ENCODE results near the gene PKLR. TPM values are rescaled to one million over a fixed set of nuclear protein-coding genes. Genes with fewer than 3 reads are reported as not detected.

Gene PKLR
- total and polyA plus RNA-seq, 2 of the 8 experiments (the other 6 are each of a cell fraction or from before 2014, with no cell fraction given): 2.3 to 7.5 TPM

DNA sequence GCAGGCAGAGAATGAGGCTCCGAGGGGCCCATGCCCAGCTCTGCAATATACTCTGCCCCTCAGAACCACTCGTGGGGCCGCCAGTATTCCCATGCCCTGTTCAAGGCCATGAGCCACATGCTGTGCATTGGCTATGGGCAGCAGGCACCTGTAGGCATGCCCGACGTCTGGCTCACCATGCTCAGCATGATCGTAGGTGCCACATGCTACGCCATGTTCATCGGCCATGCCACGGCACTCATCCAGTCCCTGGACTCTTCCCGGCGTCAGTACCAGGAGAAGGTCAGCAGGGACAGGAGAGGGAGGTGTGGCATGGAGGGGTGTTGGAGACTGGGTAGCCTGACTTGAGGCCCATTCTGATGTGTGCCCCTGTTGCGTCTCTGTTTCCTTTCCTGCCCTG, 16.8 kb downstream of the PKLR start (continued):
- TF ChIP-seq KDM5A (IDR thresholded peaks at IDR 0.05; ENCODE audit: low read length): no peak
- TF ChIP-seq BRCA1 (IDR thresholded peaks at IDR 0.05; ENCODE audit: low read depth, low read length): no peak

Measured in H1 (cell line).